ENCODE results near the gene PPIP5K2.
"Not testable (repeated sequence)": the region's sequence is repeated elsewhere in the genome, so short reads cannot be mapped to it uniquely, and the experiment has no call there.

Gene PPIP5K2
- total RNA-seq: 92.1 to 99.7 reads per million in 2 donors

DNA sequence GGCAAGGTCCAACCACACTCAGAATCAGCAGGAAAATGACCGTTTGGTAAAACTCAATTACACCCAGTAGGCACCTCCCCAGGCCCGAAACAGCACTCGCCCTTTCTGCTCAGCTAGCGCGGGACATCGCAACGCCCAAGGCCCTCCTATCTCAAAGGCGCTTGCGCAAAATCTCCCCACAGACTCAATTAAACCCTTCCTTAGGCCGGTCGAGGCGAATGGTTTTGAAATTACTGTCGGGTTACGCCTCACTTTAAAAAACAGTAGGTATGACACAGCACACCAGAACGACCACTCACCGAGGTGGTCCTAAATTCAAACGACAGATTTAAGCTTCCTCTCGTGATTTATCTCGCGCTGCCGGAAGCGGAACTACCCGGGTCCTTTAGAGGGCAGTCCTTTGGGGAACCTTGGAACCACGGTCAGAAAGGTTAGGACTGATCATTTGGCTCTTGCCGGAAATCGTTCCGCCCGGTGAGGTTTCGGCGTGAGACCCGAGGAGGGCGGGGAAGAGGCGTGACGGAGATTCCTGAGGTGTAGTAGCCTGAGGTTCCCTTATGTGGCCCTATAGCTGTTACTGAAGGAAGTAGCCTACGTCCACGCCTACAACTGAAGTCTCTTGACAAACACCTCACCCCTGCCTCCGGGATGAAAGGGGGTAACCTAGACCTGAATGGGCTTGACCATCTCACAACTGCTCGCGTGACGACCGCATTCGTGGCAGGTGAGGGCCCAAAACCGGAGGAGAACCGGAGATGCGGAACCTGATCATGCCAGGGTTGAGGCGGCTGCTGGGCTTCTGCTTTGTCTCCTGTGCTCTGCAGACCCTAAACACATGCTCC lies at the start of gene PPIP5K2, which contains the start of gene GIN1:
PPIP5K2 (plus strand) TSS at position 537 of the 842 bp plus-strand sequence. CDS start 9,289 bp downstream, outside the sequence.
GIN1 (minus strand) TSS at position 374 of the 842 bp plus-strand sequence. CDS start 11,431 bp downstream, outside the sequence.
- peak; percentile 70 for DNase-seq

DNA sequence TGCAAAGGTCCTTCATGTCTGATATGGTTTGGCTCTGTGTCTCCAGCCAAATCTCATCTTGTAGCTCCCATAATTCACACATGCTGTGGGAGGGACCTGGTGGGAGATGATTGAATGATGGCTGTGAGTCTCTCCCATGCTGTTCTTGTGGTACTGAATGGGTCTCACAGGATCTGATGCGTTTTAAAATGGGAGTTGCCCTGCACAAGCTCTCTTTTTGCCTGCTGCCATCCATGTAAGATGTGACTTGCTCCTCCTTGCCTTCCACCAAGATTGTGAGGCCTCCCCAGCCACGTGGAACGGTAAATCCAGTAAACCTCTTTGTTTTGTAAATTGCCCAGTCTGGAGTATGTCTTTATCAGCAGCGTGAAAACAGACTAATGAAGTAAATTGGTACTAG lies 46.6 kb upstream of the PPIP5K2 start:
- DNase-seq: not testable (repeated sequence)

DNA sequence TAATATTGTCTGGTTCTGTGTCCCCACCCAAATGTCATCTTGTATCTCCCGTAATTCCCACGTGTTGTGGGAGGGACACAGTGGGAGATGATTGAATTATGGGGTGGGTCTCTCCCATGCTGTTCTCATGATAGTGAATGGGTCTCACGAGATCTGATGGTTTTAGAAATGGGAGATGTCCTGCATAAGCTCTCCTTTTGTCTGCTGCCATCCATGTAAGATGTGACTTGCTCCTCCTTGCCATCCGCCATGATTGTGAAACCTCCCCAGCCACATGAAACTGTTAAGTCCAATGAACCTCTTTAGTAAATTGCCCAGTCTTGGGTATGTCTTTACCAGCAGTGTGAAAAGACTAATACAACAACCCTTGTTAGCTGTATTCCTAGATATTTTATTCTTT lies 44.7 kb upstream of the PPIP5K2 start:
- no peak for DNase-seq

DNA sequence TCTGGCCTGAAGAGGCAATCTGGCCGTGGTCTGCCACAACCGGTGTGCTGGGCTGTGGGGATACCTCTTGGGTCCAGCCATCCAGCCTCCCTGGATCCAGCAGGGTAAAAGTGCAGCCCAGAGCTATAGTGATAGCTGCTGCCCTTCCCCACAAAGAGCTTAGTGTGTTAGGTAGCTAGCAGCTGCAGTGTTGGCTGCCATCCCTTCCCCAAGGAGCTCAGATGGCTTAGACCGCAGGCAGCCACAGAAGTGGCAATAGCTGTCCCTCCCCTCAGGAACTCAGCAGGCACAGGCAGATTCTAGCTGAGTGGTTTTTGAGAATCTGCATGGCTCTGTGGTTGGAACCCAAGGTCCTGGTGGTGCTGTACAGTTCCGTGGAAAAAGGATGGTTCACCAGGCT lies 40.3 kb upstream of the PPIP5K2 start:
- DNase-seq: no peak

DNA sequence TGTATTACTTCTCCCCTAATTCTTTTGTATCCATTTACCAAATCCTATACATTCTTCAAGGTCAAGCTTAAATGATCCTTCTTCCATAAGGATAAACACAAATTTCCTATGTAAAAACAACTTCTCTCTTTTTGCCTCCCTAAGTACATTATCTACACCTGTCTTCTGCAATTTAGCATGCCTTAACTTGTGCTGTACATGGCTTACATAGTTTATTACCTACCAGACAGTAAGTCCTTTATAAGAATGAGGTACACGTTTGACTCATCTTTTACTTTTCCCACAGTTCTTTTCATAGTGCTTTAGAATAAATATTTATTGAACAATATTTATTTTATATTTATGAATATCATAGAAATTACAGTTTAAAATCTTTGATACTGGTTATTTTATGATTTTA lies 33.6 kb upstream of the PPIP5K2 start:
- DNase-seq: no peak

DNA sequence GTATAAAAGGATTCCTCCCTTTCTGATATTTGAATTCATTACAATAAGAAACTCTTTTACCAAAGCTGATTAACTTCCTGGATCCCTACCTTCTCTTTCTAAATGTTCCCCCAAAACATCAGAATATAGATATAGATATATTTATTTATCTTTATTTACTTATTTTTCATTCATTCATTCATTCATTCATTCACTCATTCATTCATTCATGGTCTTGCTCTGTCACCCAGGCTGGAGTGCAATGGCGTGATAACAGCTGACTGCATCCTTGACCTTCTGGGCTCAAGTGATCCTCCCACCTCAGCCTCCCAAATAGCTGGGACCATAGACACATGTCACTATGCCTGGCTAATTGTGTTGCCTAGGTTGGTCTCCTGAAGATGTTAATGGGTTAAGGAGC lies 30.8 kb upstream of the PPIP5K2 start:
- no peak for DNase-seq

DNA sequence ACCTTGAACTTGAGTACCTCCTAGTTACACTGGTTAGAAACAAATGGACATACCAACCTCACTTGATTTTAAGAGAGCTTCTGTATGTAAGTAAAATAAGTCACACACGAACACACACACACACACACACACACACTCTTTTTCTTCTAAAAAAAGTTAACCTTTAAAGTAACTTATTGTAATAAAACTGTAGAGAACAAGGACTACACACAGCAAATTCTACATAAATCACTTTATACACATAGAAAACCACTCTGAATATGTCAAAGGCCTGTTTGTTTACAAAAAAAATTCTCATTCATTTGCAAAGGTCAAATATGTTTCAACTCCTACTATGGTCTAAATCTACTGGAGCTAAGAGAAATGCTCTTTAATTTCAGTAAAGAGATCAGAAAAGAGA lies 29.3 kb upstream of the PPIP5K2 start:
- DNase-seq: no peak

DNA sequence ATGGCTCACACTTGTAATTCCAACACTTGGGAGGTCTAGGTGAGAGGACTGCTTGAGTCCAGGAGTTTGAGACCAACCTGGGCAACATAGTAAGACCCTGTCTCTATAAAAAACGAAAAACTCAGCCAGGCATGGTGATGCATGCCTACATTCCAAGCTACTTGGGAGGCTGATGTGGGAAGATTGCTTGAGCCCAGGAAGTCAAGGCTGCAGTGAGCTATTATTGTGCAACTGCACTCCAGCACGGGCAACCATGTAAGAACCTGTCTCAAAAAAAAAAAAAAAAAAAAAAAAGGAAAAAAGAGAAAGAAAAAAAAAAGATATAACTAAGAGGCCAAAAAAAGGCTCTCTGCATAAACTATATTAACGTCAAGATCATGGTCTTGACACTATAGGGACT lies 27.4 kb upstream of the PPIP5K2 start:
- no peak for DNase-seq

DNA sequence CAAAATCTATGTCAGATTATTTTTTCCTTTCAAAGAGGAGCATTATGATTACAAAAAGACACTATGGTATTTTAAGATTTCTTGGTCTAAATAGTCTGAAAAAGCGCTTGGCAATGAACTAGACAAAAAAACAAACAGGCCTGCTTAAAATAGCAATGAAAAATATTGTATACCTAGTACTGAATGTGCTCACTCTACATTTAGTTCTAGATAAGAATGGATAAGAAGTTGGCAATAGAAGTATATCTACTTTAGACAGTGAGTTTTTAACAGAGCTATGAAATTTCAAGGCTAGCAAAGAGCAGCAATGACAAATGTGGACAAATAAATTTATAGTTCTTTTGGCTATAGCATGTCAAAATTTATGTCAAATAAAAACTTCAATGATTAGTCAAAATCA lies 26.4 kb upstream of the PPIP5K2 start:
- no peak for DNase-seq

DNA sequence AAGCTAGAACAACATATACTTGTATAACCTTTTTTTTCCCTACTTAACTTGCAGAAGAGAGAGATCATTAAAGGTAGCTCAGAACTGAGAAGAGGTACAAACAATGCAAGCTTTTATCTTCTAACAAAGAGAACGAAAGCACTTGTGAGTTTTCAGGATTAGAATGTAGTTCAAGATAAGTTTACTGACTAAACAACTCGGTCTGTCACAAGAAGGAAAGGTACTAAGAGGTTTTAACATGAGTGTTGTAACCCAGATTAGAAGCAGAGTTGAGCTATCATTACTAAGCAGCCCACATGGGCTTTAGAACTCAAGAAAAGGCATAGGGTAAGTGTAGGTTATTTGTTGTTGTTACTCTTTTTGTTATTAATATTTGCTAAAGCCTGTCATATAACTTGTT lies 25.4 kb upstream of the PPIP5K2 start:
- no peak for DNase-seq

DNA sequence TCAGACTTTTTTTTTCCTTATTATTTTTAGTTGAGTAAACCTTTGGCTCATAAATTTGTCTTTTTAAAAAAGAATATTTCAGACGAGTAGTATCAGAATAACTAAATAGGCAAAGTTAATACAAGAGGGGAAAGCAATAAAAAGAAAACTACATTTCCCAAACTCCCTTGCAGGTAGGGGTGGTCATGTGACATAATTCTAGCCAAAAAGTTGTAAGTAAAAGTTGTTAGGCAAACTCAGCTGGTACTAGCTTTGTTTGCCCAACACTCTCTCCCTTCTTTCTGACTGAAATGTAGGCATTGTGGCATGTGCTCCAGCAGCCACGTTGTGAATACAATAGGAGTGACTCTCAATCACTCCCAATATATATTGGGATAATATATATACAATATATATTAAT lies 21.1 kb upstream of the PPIP5K2 start:
- no peak for DNase-seq

DNA sequence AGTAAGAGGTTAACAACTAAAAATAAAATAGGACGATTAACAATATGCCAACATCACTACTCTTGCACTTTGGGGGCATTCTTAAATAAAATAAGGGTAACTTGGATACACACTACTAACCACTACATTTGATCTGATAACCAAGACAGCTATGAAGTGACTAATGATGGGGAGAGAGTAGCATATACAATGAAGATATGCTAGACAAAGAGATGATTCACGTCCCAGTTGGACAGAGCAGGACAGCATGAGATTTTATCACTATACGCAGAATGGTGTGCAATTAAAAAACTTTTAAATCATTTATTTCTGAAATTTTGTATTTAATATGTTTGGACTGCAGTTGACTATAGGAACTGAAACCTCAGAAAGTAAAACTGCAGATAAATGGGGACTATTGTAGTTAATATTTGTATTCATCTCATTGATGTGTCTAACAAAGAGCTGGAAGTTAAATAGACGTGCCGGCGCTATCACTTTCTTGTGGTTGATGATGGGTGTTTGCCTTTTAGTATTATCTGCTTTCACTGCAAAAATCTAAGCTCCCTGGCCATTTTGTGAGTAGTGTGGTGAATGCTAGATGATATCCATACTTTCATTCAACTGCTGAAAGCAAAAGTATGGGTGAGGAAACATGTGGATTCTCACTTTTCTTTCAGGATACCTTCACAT lies 18.9 kb upstream of the PPIP5K2 start:
- no peak for DNase-seq

DNA sequence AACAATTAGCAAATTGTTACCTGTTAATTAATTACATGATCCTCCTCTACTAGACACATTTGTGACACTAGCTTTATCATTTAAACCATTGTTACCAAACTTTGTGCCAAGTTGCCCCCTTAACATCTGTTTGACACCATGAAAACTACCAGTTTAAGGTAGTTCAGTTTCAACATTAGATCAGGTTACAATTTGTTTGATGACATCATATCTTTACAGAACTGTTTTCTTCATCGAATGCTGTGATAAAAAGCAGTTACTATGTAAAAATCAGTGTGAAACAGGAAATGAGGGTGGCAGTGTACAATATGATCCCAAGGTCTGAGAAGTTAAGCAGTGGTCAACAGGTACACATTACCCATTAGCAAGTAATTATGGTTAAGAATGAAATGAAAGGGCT lies 17.9 kb upstream of the PPIP5K2 start:
- no peak for DNase-seq

DNA sequence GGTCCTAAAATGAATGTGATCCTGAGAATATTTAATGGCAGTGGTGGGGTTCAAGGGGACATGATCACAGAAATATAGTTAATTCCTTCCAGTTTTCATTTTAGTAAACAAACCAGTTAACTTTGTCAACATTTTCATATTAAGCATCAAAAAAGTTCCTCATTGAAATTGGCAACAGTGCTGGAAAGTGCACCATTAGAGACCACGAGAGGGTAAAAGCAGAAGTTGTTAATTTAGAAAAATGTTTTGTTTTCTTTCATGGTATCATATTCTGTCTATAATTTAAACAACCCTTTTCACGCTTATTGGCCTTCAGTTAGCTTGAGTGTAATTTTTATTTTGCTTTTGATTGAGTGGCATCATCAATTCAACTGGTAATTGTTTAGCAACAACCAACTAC lies 12.0 kb upstream of the PPIP5K2 start:
- no peak for DNase-seq

DNA sequence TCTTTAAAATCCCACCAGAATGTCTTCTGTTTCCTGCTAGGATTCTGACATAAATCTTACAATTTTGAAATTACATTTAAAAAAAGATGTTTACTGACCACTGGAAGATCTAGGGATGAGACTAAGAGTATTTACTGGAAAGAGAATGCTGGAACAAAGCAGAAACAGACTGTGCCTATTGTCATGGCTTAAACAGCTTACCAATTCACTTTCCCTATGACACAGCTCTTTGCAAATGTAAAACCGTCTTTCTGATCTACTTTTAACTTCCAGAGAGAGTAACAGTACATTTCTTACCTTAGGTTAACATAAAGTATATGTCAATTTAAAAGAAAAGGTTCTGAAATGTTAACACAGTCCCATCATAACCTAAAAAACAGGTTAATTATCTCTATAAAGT lies 10.8 kb upstream of the PPIP5K2 start:
- no peak for DNase-seq

DNA sequence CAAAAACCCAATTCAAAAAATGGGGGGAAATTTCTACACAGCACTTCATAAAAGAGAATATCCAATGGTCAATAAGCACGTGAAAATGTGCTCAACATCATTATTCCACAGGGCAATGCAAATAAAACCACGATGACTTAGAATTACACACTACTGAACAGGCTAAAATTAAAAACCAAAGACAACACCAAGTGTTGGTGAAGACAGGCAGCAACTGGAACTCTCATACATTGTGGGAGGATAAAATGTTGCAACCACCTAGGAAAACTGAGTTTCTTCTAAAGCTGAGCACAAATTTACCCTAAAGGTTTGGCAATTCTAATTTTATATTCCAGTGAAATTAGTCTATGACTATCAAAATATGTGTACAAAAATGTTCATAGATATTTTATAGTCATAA lies 9.7 kb upstream of the PPIP5K2 start:
- DNase-seq: no peak

DNA sequence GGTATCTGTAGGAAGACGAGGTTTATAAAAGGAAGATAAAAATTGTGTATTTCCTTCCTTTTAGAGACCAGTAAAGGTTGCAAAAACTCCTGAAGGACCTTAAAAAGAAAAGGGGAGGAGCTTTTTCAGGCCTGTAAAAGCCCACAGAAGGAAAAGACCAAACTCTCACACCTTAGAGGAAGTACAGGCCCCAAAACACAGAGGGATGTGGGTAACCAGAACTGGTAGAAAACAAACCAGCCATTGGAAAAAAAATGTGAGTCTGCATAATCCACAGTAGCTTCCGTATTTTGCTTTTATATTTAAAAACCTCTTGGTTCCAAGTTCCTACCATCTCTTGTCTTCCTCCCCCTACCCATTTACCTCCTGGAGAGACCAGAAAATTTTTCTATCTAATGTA lies 8.6 kb upstream of the PPIP5K2 start:
- DNase-seq: no peak

DNA sequence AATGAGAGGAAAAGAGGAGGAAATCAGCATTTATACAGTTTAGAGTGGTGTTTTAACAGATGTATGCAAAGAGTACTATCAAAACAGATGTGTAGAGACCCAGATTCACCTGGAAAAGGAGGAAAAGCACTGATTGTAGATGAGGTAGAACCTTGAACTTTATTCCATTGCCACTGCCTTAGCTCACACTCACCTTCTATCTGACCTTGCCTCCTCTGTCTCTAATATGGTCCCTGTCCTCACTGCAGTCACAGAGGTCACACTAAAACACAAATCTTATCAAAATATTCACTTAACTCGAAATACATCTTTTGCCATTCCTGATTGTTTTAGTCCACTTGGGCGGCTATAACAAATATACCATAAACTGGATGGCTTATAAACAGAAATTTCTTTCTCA lies 7.2 kb upstream of the PPIP5K2 start:
- DNase-seq: no peak

DNA sequence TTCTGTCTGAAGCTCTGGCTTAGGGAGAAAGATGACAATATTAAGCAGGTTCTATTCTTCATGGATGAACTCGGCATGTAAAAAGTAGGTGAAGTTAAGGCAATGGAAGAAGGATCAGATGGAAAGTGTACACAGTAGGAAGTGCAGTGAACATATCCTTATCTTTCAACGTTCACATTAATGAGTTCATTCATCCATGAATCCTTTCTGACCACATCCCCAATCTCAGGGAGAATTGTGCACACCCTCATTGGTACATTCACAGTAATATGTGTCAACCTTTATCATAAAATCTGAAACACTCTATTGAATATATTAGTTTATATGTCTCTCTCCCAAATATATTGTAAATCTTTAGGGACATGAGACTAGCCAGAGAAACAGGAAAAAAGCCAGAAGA lies 5.7 kb upstream of the PPIP5K2 start:
- no peak for DNase-seq

DNA sequence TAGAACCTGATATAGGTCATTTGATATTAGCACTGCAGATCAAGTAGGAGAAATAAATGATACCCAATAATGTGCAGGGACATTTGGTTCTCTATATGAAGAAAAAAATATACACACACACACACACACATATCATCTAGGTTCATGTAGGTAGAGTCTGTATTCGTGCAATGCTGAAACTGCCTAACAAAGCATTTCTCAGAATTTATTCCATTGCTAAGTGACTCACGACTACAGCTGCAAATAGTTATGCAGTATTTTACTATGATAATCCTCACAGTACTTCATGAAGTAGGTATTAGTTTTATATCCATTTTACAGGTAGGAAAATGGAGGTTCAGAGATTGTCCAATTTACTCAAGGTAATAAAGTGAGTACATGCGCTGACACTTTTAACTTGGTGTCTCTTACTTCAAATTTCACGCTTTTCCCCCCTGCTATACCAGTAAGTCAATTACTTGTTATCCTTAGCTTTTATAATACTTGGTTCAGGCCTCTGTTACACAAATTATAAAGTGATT lies 2.6 kb upstream of the PPIP5K2 start:
- DNase-seq: no peak

DNA sequence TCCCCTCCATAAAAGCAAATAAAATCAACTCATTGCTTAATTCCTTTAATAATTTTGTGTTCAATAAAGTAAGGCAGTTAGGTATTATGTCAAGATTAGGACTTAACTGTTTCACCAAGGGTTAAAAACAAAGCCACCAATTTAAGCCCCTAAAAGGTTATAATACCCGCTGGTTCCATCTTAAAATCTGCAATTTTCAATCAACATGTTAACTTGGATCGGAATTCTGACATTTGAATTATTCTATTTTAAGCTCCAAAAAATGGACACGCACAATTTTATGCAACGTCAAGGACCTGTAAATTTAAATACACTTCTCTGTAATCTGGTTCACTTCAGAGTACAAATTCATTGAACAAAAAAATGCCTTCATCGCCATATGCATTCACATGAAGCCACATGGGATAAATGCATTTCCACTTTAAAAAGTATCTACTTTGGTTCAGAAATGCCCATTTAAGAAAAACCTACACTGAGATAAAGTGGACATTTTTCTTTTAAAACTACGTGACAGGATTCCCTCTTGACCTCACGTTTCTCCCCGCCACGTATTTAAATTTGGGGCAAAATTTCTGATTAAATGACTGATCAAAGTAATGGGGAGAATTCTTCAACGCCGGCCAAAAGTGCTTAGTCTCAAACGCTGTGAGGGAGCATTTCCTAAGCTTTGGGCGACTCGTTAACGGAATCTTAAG lies 884 bp upstream of the PPIP5K2 start:
- no peak for DNase-seq

DNA sequence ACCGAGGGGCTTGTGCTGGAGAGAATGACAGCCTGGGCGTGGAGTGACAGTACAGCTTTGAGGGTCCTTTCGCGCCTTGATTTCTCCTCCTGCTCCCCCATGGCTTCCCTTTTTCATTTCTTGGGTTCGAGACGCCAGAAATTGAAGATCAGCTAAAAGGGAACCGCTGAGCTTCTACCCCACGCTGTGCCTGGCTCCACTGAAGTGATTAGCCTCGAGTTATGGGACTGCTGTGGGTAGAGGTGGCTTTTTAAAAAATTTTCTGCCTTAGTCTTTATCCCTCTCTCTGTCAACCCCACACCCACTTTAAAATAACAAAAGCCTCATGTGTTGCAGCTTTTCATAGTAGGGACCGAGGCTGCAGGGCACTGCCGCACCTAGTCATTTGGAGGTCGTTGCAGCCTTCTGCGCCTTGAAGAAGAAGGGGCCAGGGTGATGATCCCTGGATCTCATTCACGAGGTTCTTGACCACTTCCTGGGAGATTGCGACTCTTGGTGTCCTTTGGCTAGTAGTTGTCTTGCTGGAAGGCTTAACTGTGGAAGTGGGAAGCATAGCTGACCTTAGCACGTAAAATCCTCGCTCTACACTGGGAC lies 603 bp downstream of the PPIP5K2 start:
- no peak for DNase-seq

DNA sequence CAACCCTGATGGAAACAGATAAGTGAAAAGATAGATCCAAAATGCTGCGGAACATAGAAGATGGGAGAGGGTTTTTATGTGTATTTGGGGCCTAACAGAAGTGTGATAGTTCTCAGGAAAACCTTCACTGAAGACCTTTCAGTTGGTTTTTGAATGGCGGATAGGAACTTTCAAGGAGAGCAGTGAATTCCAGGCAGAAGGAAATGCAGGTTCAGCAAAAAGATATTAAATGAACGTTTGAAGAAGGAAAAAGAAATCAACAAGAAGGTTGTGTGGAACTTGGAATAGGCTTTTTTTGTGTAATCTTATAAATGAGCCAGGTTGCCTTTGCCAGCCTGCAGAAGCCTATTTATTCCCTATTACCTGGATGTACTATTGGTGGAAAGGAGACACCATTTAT lies 2.1 kb downstream of the PPIP5K2 start:
- DNase-seq: no peak

Measured in activated gamma-delta T cell (primary cell).